CD4-positive, alpha-beta T cell treated with Interleukin-15 for 4 hours (primary cell): ENCODE results near the gene CDCA4.

Source experiments
- DNase-seq: peaks from one replicate; pipeline ENCODE4 v3.0.0-alpha.2; 2020; ENCODE audit warnings: low spot score

The CDCA4 gene

GRCh38 chr14:105013150-105013785 is 7.6 kb downstream of the CDCA4 start:
- no peak for DNase-seq

GRCh38 chr14:105012171-105012985 is 8.5 kb downstream of the CDCA4 start:
- no peak for DNase-seq

- DNase-seq, result no peak
Observed at GRCh38 chr14:105011312-105011990, 9.4 kb downstream of the CDCA4 start.

DNA sequence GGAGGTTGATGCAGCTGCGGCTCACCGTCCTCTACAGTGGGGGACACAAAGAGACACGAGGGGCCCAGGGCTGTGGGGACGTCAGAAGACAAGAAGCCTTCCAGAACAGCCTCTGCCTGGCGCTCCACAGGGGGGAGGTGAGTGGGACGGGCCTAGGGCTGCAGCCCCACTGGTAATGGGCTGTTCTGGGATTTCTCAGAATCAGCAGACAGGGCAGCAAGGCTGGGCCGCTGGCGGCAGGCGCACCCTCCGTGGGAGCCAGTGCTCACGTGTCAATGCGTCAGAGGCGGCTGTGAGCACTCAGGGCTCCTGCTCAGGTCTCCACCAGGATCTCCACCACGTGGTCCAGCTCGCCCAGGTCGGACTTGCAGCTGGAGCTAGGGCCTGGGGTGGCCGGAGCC is 10.0 kb downstream of the CDCA4 start:
- DNase-seq, result no peak

- DNase-seq, result no peak
Observed at GRCh38 chr14:105010106-105010505, 10.8 kb downstream of the CDCA4 start.

DNA sequence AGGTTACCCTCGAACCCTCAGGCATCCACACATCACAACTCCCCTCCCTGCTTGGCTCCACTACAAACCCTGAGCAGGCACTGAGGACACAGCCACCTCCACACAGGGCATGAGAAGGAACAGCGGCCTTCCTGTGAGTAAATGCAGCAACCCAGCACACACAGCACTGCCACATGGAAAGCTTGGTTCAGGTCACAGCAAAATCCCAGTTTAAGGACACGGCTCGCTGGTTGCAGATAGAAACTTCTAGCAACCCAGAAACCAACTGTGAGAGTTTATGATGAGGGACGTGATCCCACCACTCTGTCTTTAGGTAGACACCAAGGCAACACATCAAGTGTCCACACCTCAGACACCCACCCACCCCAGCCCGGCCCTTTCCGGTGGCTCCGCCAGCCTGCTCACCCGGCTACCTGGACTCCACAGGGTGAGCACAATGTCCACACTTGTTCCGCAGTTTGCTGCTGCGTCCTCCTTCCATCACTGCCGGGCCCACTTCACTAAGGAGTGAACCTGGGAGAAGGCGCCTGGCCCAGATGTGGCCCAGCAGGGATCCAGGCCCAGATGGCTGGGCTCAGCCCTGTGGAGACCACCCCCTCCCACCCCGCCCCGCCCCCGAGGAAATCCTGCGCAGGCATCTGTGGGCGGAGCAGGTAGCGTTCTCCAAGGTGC is 13.2 kb downstream of the CDCA4 start:
- no peak for DNase-seq

- DNase-seq, result no peak
Observed at GRCh38 chr14:105006831-105007592, 13.9 kb downstream of the CDCA4 start.

DNA sequence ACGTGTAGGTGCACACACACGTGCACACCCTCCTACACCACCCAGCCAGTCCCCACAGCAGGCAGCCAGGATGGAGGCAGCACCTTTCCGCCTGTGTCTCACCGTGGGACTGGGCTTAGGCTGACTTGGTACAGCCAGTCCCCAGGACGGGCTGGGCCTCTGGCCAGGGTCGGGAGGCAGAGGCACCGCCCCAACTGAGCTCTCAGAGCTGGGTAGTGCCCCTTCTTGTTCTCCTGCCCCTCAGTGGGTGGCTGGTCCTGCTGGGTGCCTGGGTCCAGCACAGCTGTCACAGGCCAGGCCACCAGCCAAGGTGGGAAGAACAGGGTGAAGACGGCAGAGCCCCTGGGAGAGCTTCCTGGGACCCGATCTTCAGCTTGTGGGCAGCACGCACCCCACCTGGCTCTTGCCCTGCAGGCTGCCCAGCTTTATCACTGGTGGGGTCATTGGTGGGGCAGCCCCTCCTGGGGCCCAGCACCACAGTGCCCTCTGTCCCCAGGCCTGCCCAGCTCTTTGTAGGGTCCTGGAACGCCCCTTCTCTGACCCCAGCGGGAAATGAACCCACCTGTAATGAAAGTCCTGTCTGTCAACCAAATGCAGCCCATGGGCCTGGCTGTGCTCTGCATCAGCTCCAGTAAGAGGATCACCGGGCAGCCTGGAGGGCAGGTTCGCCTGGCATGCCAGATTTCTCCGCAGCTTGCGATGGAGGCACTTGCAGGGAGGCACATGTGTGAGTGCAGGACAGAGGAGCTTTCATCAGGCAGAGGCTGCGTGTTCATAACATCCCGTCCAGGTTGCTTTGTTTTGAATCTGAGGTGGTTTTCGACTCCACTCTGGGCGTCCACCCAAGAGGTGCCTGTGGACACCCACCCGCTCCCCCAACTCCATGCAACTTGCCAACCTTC is 14.7 kb downstream of the CDCA4 start:
- DNase-seq, result no peak

GRCh38 chr14:105005329-105005928 is 15.5 kb downstream of the CDCA4 start:
- DNase-seq, result no peak

- no peak for DNase-seq
Observed at GRCh38 chr14:104999361-104999760, 21.5 kb downstream of the CDCA4 start.

DNA sequence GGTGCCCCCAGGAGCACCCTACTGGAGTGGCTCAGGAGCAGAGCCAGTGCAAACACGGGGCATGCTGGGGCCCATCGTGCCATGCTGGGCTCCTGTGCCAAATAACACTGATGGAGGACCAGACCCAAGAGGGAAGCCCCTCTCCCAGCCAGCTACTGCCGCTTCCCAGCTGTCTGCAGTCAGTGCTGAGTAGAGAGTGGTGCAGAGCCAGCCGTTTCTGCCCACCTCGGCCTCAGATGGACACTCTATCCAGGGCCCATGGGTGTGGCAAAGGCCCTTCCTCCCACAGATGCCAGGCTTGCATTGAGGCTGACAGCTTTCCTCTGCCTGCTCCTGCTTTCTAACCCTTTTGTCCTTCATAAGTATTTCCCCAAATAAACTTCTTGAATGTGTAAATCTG is 22.1 kb downstream of the CDCA4 start:
- no peak for DNase-seq

DNA sequence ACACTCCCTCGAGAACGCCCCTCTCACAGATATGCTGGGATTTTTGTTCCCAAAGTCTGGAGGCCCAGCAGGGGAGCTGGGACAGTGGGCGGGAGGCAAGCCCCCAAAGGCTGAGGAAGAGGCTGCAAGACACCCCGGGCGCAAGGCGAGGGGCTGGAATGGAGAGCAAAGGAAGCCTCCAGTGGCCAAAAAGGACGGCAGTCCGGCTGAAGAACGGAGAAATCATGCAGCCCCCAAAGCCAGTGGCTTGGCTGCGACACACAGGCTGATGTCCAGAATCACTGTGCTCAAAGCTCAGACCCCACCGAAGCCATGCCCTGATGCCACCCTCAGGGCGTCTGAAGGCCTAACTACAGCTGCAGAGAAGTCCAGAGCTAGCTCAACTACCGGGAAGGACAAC is 24.4 kb downstream of the CDCA4 start:
- no peak for DNase-seq

DNA sequence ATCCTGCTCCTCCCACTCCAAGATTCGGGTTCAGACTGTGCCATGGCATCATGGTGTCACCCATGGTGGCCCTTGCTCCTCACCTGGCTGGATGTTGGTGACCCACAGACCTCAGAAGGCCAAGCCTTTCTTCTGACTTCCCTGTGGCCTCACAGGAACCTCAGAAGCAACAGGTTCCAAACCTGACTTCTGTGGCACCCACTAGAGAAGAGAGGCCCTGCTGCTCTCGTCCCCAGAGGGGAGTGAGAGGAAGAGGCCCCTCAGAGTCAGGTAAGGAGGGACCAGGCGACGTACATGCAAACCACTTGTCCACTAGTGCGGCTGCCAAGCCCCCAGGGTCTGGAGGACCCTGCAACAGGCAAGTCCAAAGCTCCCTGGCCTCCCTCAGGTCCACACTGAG is 24.9 kb downstream of the CDCA4 start:
- no peak for DNase-seq

DNA sequence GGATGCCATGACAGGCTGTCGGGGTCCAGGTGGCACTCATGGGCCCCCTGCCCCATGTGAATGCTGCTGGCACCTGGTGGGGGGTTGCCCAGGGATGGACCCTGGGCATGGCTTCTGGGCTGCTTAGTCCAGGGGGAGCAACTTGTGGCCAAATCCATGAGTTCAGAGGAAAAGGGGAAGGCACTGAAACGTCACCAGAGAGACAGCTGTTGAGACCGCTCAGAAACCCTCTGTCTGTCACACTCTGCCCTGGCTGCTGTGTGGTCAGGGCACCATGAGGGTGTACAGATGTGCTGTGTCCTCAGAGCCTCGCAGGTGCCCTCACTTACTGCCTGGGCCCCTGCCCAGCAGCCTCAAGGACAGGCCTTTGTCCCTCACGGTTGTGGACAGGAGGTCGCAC is 25.9 kb downstream of the CDCA4 start:
- DNase-seq, result no peak

GRCh38 chr14:104993808-104994591 is 26.9 kb downstream of the CDCA4 start:
- DNase-seq, result no peak

DNA sequence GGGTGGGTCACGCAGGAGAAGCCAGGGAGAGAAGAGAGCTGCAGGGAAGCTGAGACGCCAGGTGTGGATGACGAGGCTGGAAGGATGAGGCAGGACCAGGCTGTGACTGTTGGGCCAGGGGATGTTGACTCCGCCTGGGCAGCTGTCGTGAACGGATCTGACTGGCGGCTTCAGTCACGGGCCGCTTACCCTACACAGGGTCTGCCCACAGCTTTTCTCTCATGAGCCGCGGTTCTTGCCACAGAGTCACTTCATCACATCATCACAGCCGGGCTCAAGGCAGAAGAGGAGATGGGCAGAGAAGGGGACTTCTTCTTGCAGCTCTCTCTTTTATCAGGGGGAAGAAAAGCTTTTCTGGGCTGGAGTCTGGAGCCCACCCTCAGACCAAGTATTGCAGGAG is 27.6 kb downstream of the CDCA4 start:
- no peak for DNase-seq

GRCh38 chr14:104992501-104992900 is 28.4 kb downstream of the CDCA4 start:
- DNase-seq, result no peak

DNA sequence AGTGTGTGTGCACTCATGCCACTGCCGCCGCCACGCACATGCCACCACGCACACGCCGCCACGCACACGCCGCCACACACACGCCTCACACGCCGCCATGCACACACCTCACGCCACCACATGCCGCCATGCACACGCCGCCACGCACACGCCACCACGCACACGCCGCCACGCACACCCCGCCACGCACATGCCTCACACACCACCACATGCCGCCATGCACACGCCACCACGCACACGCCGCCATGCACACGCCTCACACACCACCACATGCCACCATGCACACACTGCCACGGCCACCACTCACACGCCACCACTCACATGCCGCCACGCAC is 29.0 kb downstream of the CDCA4 start:
- DNase-seq, result no peak

GRCh38 chr14:104989951-104990303 is 31.0 kb downstream of the CDCA4 start:
- no peak for DNase-seq
